Keratinocyte (primary cell): ENCODE measurements around the gene SETD4. TPM values are rescaled to one million over a fixed set of nuclear protein-coding genes. Genes with fewer than 3 reads are reported as not detected.

Experiments
- DNase-seq: peaks from one replicate; pipeline ENCODE4 v3.0.0-alpha.2; 2011; ENCODE audit warnings: low read depth, missing footprints, low spot score
- FAIRE-seq: peaks from 2 replicates; lab custom pipeline; 2011; peaks lifted over from hg19 to GRCh38; lab: Jason Lieb, UNC
- H2AFZ ChIP-seq: 2 replicates; pipeline ENCODE4 v1.6.0; 2012; ENCODE audit warnings: low read length, control low read depth, inconsistent platforms; ENCODE audit not compliant: control insufficient read depth
- H3K27ac ChIP-seq: 2 replicates; pipeline ENCODE4 v1.5.1; 2011; ENCODE audit warnings: low read length; ENCODE audit not compliant: control insufficient read depth, insufficient read depth
- H3K27me3 ChIP-seq: 3 replicates; pipeline ENCODE4 v1.6.0; 2011; ENCODE audit warnings: low read length; ENCODE audit not compliant: control insufficient read depth, insufficient read depth; ENCODE audit errors: extremely low read depth
- H3K36me3 ChIP-seq, 2 experiments: 2 replicates in 1 of 2; 3 replicates in 1 of 2; pipeline ENCODE4 v1.5.1; 2011; ENCODE audit warnings: low read length in 2 of 2, mild to moderate bottlenecking in 1 of 2; ENCODE audit not compliant: control insufficient read depth in 2 of 2, insufficient read depth in 2 of 2; ENCODE audit errors: extremely low read depth in 1 of 2
- H3K4me1 ChIP-seq: 3 replicates; pipeline ENCODE4 v1.5.1; 2011; ENCODE audit warnings: low read length; ENCODE audit not compliant: control insufficient read depth, insufficient read depth; ENCODE audit errors: extremely low read depth
- H3K4me2 ChIP-seq: 3 replicates; pipeline ENCODE4 v1.6.0; 2011; ENCODE audit warnings: low read depth, low read length; ENCODE audit not compliant: control insufficient read depth, insufficient read depth; ENCODE audit errors: extremely low read depth
- H3K4me3 ChIP-seq, 3 experiments: fragments of 200-600 bp in 1 of 3; sonication (generic) in 1 of 3; 2 replicates in 2 of 3; 3 replicates in 1 of 3; pipeline ENCODE4 v1.5.1; 2011 to 2016; ENCODE audit warnings: low read length in 3 of 3, mild to moderate bottlenecking in 3 of 3, control low read depth in 2 of 3, inconsistent platforms in 1 of 3, low read depth in 1 of 3, mixed read lengths in 1 of 3, mixed run types in 1 of 3, moderate library complexity in 1 of 3; ENCODE audit not compliant: control insufficient read depth in 2 of 3, insufficient read depth in 2 of 3; ENCODE audit errors: extremely low read depth in 1 of 3
- H3K79me2 ChIP-seq: 2 replicates; pipeline ENCODE4 v1.6.0; 2012; ENCODE audit warnings: low read length; ENCODE audit not compliant: control insufficient read depth, insufficient read depth
- H3K9ac ChIP-seq: 3 replicates; pipeline ENCODE4 v1.6.0; 2011; ENCODE audit warnings: low read length; ENCODE audit not compliant: control insufficient read depth, insufficient read depth; ENCODE audit errors: extremely low read depth
- H3K9me1 ChIP-seq: 3 replicates; pipeline ENCODE4 v1.6.0; 2011; ENCODE audit warnings: low read length; ENCODE audit not compliant: control insufficient read depth, insufficient read depth; ENCODE audit errors: extremely low read depth
- H3K9me3 ChIP-seq: 2 replicates; pipeline ENCODE4 v1.5.1; 2012; ENCODE audit warnings: low read depth, low read length; ENCODE audit not compliant: control insufficient read depth
- H4K20me1 ChIP-seq: 3 replicates; pipeline ENCODE4 v1.6.0; 2011; ENCODE audit warnings: low read length; ENCODE audit not compliant: control insufficient read depth, insufficient read depth; ENCODE audit errors: extremely low read depth
- EZH2 ChIP-seq: IDR thresholded peaks from one replicate; pipeline ENCODE4 v1.6.1; 2012; ENCODE audit warnings: inconsistent platforms, mild to moderate bottlenecking, low read length, moderate library complexity
- dilution Hi-C: fragments of 300-500 bp; cut with MboI; formaldehyde crosslinking; loops from one replicate; pipeline ENCODE4 v1.7.0; 2020; ENCODE audit warnings: low sequenced_read_pairs; ENCODE audit not compliant: extremely low pct_ligation_motif_present
- polyA plus RNA-seq, 5 experiments: library from polyadenylated mRNA; depleted of rRNA in 3 of 5; stranded (reverse) in 3 of 5; stranded (forward) in 1 of 5; unstranded in 1 of 5; fragments of >200 nt; gene quantifications; 1 replicate in 1 of 5; 2 replicates in 3 of 5; 3 replicates in 1 of 5; pipeline versions ENCODE4 v1.2.1 to v1.2.3, GENCODE V29; 2011 to 2012; ENCODE audit warnings: missing spikeins in 2 of 5, low read depth in 1 of 5, low replicate concordance in 1 of 5
- TF ChIP-seq, protein P1 (sequence below), 3 experiments: IDR thresholded peaks in 1 of 3; conservative IDR thresholded peaks in 1 of 3; optimal IDR thresholded peaks in 1 of 3; 2 replicates in 2 of 3; 3 replicates in 1 of 3; pipeline versions ENCODE3 to v1.5.1; 2011; ENCODE audit warnings: low read length in 3 of 3, mild to moderate bottlenecking in 3 of 3, moderate library complexity in 2 of 3, control low read depth in 1 of 3, inconsistent platforms in 1 of 3; ENCODE audit not compliant: insufficient read depth in 2 of 3; ENCODE audit errors: extremely low read depth in 1 of 3

Gene SETD4
- polyA plus RNA-seq, 1 donor (not counting 4 experiments of a cell fraction or from before 2014, with no cell fraction given), result 16.8 TPM

GRCh38 chr21:36072453-36073162 lies 12.3 kb upstream of the SETD4 start:
- H3K4me1 ChIP-seq, result peaks cover 51% of the 10 kb centered on the region
- H3K4me3 ChIP-seq, result peak overlapping the region in 2 of 3 experiments; percentile 7 to 15
- no peaks in the 10 kb centered on the region for H3K27me3 ChIP-seq
- dilution Hi-C loops, result no loop called here
- peaks cover 5% of the 10 kb centered on the region for H3K9me3 ChIP-seq
- H3K27ac ChIP-seq, result no peak overlapping the region
- H3K4me2 ChIP-seq, result peak overlapping the region; percentile 91
- TF ChIP-seq, protein P1, sequence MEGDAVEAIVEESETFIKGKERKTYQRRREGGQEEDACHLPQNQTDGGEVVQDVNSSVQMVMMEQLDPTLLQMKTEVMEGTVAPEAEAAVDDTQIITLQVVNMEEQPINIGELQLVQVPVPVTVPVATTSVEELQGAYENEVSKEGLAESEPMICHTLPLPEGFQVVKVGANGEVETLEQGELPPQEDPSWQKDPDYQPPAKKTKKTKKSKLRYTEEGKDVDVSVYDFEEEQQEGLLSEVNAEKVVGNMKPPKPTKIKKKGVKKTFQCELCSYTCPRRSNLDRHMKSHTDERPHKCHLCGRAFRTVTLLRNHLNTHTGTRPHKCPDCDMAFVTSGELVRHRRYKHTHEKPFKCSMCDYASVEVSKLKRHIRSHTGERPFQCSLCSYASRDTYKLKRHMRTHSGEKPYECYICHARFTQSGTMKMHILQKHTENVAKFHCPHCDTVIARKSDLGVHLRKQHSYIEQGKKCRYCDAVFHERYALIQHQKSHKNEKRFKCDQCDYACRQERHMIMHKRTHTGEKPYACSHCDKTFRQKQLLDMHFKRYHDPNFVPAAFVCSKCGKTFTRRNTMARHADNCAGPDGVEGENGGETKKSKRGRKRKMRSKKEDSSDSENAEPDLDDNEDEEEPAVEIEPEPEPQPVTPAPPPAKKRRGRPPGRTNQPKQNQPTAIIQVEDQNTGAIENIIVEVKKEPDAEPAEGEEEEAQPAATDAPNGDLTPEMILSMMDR (optimal IDR thresholded peaks at IDR 0.05 in 1 of 3, IDR thresholded peaks at IDR 0.05 in 1 of 3, conservative IDR thresholded peaks at IDR 0.05 in 1 of 3; ENCODE audit: extremely low read depth in 1 of 3, insufficient read depth in 2 of 3, low read length in 3 of 3), result no peak
- no peak for TF ChIP-seq EZH2
- peaks cover 22% of the 10 kb centered on the region for H3K79me2 ChIP-seq
- FAIRE-seq (no peak), DNase-seq (no peak)
- H4K20me1 ChIP-seq, result no peaks in the 10 kb centered on the region
- no peak overlapping the region for H3K9ac ChIP-seq
- H2AFZ ChIP-seq, result no peak overlapping the region
- H3K9me1 ChIP-seq, result peaks cover 5% of the 10 kb centered on the region
- peaks cover 8 to 15% of the 10 kb centered on the region in 2 experiments for H3K36me3 ChIP-seq

DNA sequence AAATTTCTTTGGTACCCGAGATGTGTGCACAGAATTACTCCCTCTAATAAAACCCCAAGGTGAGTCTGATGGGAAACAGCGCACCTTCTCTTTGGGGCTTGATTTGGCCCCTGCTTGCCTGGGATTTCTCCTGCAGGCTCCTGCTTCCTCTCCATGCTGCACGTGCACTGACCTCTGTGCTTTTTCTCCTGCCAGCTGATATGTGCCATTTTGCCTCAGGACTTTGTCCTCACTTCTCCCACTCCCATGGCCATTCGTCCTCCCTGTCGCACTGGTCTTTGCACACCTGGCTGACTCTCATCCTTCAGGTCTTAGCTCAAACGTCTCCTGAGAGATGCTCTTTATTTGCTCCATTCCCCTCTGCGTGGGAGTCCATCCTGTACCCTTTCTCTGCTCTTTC lies 10.7 kb upstream of the SETD4 start:
- peaks cover 5% of the 10 kb centered on the region for H3K9me1 ChIP-seq
- peak overlapping the region; percentile 81 to 98 (median 83) for H3K4me3 ChIP-seq
- dilution Hi-C loops, result no loop called here
- no peak overlapping the region for H2AFZ ChIP-seq
- H3K9ac ChIP-seq, result peak overlapping the region; percentile 23
- H3K27ac ChIP-seq, result no peak overlapping the region
- TF ChIP-seq, protein P1 (optimal IDR thresholded peaks at IDR 0.05 in 1 of 3, IDR thresholded peaks at IDR 0.05 in 1 of 3, conservative IDR thresholded peaks at IDR 0.05 in 1 of 3; ENCODE audit: extremely low read depth in 1 of 3, insufficient read depth in 2 of 3, low read length in 3 of 3), result no peak
- no peak for TF ChIP-seq EZH2
- no peaks in the 10 kb centered on the region for H3K27me3 ChIP-seq
- H3K4me1 ChIP-seq, result peaks cover 47% of the 10 kb centered on the region
- H3K36me3 ChIP-seq, result peaks cover 8 to 15% of the 10 kb centered on the region in 2 experiments
- FAIRE-seq, result no peak
- H3K9me3 ChIP-seq, result peaks cover 5% of the 10 kb centered on the region
- H3K4me2 ChIP-seq, result peak overlapping the region; percentile 91
- no peaks in the 10 kb centered on the region for H4K20me1 ChIP-seq
- no peak for DNase-seq
- H3K79me2 ChIP-seq, result peaks cover 22% of the 10 kb centered on the region
